ENCODE results near the gene PPP1R9A. TPM values are rescaled to one million over a fixed set of nuclear protein-coding genes. Genes with fewer than 3 reads are reported as not detected.
A peak's percentile ranks its signal among the peaks of the same experiment; 100 is the strongest.

Gene PPP1R9A
- total RNA-seq = 156 TPM

DNA sequence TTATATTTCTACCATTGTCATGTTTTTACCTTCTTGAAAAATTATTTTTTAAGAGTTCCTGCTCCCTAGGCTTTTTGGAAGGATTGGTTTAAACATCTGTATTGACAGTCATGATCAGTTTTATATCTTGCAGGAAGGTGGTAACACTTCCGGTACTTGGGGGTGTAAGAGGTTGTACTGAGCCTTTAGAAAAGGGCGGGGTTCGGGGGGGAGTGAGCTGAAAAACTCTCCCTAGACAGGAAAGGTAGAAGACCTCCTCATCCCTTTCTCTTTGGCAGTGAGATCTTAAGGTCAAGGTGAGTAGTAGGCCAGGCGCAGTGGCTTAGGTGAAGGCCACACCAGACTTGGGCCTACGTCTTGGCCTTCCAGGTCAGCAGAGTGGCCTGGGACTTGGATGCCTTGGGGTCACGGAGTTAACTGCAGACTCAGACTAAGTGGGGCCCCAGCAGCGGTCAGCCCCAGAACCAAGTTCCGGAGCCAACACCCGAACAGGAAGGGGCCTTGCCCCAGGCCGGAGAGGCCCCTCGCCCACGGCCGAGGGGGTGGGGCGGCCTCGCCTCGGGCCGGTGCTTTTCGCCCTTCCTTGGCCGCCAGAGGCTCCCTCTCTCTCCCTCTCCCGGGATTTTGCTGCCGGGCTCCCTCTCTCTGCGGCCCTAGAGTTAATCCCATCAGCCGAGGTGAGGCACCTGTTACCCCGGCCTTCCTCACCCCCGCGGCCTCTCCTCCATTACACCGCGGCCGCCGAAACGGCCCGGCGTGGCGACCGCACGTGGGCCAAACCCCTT lies at the start of gene PPP1R9A:
Gene PPP1R9A (plus strand): TSS at position 569 of the 785 bp plus-strand sequence. CDS start 2,520 bp downstream, outside the sequence.
- peak; percentile 63 for DNase-seq

DNA sequence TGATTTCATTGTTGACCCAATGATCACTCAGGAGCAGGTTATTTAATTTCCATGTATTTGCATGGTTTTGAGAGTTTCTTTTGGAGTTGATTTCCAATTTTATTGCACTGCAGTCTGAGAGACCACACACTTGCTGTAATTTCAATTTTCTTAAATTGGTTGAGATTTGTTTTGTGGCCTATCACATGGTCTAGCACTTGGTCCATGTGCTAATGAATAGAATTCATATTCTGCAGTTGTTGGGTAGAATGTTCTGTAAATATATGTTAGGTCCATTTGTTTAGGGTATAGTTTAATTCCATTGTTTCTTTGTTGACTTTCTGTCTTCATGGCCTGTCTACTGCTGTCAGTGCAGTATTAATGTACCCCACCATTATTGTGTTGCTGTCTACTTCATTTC lies 36.3 kb upstream of the PPP1R9A start:
- no peak for DNase-seq

DNA sequence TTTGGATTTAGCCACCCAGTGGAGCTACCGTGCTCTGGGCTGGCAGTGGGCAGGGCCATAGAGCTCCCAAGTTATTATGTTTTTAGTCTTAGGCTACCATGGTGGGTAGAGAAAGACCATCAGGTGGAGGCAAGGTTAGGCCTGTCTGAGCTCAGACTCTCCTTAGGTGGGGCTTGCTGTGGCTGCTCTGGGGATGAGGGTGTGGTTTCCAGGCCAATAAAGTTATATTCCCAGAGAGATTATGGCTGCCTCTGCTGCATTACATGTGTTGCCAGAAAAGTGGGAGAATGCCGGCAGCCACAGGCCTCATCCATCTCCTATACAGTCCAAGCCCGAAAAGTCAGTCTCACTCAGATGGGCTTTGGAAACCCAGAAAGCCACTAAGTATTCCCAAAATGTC lies 34.2 kb upstream of the PPP1R9A start:
- DNase-seq = no peak

DNA sequence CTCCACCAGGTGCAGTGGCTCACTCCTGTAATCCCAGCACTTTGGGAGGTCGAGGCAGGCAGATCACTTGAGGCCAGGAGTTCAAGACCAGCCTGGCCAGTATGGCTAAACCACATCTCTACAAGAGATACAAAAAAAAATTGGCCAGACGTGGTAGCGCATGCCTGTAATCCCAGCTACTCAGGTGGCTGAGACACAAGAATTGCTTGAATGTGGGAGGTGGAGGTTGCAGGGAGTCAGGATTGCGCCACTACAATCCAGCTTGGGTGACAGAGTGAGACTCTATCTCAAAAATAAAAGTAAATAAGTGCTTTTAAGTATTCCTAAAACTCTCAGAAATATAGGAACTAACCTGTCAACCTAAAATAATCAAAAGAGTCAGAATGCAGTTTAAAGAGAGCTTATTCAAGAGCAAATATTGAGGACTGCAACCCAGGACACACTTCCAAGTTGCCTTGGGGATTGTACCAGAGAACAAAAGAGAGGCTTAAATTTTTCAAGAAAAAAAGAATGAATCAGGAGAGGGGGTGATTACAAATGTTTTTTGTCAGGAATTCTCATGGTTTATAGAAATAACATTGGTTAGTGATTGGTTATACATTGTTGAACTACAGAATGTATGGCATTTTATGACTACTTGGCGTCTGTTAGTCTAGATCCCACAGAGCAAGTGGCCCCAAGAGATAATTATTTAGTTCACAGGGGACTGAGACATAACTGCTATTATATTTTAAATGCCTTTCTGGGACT lies 33.2 kb upstream of the PPP1R9A start:
- no peak for DNase-seq

GRCh38 chr7:94875201-94875600 lies 32.2 kb upstream of the PPP1R9A start:
- no peak for DNase-seq

DNA sequence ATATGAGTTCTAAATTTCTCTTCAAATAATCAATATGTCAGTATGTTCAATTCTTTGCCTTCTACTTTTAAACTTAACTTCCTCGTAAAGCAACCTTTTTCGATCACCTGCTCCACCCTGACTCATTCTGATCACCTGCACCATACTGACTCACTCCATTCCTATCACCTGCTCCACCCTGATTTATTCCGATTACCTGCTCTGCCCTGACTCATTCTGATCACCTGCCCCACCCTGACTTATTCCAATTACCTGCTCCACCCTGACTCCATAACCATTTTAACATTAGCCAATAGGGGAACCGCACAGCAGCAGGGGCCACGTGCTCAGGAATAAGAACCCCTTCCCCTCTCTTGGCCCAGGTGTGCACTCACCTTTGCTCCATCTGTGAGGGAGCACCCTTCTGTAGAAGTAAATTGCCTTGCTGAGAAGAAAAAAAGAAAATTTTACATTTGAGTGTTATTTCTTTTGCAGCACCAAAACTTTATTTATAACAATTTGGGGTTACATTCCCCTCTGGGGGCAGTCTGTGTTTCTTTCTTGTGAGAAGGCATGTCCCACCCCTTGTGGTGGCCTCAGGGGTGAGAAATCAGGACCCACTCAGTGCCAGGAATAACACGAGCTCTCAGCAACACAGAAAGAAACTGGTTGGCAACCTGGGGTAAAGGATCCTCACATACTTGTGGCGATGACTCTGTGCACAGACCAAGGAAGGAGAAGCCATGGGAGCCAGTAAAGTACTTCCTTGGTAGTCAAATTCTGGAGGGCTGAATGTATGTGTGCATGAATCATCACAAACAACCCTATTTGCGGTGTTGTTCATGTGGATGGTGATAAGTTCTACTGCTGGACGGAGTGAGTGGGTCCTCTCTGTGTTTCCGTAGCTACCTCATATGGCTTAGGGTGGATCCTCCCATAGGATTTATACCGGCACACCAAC lies 29.4 kb upstream of the PPP1R9A start:
- DNase-seq = no peak

GRCh38 chr7:94882891-94883290 lies 24.5 kb upstream of the PPP1R9A start:
- no peak for DNase-seq

DNA sequence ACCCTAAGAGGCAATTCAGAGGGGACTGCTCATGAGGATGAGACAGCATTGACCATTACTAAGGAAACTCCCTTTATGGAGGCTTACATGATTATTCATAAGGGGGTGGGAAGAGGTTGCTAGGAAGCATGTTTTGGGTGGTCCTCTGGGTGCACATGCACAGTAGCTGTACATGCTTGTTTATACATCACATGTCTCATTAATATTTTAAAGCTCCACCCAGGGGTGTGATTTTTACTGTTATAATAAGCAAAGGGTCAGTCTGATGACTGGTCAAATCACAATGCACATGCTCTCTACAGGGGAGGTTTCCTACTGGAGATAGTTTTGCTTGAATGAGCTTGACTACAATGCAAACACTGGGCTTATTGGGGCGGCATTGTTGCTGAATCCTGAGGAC lies 23.8 kb upstream of the PPP1R9A start:
- no peak for DNase-seq

DNA sequence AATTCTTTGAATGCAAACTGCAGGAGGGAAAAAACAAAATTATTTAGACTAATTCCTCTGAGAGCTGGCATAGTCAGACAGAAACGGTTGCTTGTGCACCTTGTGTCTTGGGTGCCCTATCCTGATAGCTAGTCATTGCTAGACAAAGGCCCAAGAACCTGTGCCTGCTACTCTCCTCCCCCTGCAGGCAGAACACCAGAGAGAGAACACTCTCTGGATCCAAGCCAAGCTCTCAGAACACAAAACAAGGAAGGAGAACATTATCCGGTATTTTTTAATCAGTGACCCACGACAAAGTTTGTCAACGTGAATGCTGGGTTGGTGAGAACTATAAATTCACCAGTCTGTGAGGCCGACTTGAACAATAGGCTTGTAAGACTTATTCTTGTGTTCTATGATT lies 18.8 kb upstream of the PPP1R9A start:
- peak; percentile 31 for DNase-seq

DNA sequence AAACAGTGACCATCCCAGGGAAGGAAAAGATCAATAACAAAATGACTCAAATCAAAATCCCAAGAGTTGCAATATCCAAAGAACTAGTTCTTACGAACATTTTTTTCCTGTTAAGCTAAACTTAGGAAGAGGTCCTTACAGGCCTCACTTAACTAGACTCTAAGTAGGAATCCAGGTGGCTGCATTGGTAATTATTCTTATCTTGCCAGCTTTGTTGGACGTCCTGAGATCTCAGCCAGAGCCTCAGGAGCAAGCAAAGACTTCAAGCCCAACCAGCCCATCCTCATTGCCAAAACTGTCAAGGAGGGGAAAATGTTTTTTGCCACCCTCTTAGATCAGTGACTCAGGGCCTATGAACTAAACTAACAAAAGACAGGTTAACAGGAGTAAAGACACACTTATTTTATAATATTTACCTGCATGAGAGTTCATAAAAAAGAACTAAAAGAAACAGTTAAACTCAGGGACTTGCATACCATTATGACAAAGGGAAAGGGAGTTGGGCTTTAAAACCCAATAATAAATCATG lies 18.3 kb upstream of the PPP1R9A start:
- no peak for DNase-seq

DNA sequence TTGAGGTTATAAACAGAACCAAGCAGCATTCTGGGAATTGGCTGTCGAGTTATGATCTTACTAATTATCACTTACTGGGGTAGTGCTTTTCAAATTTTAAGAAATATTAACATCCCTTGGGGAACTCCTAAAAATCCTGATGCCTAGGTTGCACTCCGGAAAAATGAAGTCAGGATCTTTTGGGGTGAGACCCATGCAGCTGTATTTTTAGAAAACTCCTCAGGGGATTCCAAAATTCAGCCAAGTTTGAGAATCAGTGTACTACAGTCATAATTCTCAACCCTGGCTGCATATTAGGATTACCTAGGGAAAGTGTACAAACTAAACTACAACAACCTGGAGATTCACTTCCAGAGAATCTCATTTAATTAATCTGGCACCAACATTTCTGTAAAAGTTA lies 17.2 kb upstream of the PPP1R9A start:
- peak; percentile 45 for DNase-seq

GRCh38 chr7:94893661-94894060 lies 13.7 kb upstream of the PPP1R9A start:
- no peak for DNase-seq

DNA sequence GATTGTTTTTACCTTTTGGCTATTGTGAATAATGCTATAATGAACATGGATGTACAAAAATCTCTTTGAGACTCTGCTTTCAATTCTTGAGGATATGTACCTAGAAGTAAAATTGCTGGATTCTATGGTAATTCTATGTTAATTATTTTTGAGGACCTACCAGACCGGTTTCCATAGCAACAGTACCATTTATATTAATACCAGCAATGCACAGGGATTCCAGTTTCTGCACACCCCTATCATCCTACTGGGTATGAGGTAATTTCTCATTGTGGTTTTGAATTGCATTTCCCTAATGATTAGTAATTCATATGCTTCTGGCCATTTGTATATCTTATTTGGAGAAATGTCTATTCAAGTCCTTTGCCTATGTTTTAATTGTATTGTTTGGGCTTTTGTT lies 9.9 kb upstream of the PPP1R9A start:
- DNase-seq = no peak

GRCh38 chr7:94898340-94898739 lies 9.1 kb upstream of the PPP1R9A start:
- DNase-seq = no peak

DNA sequence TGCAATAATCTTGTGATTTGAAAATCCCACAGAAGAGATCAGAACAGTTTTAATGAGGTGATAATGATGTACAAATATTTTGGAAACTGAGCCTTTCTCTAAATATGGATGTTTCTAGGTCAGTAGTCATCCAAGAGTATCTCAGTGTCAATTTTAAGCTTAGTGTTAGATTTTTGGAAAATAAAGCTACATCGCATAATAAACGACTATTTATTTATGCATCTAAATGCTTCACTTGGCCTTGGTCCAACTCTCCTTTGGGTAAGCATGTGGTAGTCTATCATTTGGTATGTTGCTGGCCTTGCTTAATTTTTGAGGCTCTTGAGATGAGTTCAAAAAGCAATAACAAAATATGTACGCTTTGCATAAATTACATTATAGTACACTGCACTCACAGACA lies 5.4 kb upstream of the PPP1R9A start:
- DNase-seq = no peak

- DNase-seq = no peak
These were observed 3.4 kb upstream of the PPP1R9A start for GRCh38 chr7:94903971-94904370.

GRCh38 chr7:94904982-94905381 lies 2.4 kb upstream of the PPP1R9A start:
- DNase-seq = no peak

- DNase-seq = peak; percentile 46
These were observed 1.1 kb upstream of the PPP1R9A start for GRCh38 chr7:94906065-94906851.

GRCh38 chr7:94907811-94908322 lies 473 bp downstream of the PPP1R9A start:
- DNase-seq = peak; percentile 83

DNA sequence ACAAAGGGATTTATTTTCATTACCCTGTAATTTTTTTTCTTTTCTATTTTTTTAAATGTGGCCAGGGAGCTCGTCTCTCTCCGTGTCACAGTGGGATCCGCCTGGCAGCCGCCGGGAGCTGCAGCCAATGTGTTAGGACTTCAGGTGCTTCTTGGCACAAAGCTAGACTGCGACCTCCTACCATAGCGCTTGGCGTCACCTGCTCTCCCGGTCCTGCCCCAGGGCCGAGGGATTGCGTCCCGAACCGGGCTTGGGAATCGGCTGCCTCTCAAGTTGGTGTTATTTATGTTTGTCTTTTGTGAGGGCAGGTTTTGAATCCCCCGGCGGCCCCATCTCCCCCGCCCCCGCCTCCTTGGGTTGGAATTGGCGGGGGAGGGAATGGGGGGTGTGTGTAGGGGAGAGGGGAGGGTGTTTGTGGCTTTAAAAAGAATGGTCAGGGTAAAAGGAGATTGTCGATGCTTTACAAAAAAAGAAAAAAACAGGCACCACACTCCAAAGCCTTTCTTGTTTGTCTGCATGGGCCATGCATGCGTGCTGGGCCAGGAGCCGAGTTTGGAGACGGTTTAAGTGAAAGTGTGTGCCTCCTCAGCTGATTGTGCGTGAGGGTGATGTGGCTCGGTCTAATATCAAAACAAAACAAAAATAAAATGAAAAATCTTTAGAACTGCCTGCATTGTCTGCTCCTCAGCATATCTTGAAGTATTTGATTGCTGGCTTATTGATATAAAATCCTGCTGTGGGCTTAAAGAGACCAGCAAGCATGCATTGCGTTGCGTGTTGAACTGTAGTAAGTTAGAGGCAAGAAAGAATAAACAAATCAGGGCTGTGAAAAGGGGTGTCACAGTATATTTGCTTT lies 1.2 kb downstream of the PPP1R9A start:
- peak; percentile 86 for DNase-seq

DNA sequence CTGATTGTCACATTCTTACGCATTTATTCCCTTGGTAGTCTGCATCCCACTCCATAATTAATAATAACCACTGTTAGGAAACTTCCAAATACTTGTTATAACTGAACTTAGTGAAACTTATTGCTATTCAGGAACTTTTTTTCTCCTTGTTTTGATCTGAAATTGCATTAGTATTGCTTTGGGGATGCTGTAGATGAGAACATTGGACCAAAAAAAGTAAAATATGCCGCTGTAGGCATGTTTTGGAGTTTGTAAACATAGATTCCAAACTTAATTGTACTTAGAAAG lies 1.7 kb downstream of the PPP1R9A start:
- DNase-seq = no peak

Measured in tongue (tissue), 2 donors.